ENCODE results near the gene SBF2.

GRCh38 chr11:9943386-9944110 is 350.5 kb downstream of the SBF2 start:
- TF ChIP-seq ZMAT3 (CRISPR knock-in tag; conservative IDR thresholded peaks at IDR 0.05) = no peak
- TF ChIP-seq HIC2 (CRISPR knock-in tag; IDR thresholded peaks at IDR 0.05; ENCODE audit: low read depth) = no peak
- TF ChIP-seq IRX3 (CRISPR knock-in tag; IDR thresholded peaks at IDR 0.05; ENCODE audit: borderline replicate concordance, low read depth) = no peak
- no peak for TF ChIP-seq THYN1 (CRISPR knock-in tag; IDR thresholded peaks at IDR 0.05; ENCODE audit: borderline replicate concordance, low read depth)
- TF ChIP-seq SMAD9 (CRISPR knock-in tag; IDR thresholded peaks at IDR 0.05) = no peak
- no peak for TF ChIP-seq ZNF766 (CRISPR knock-in tag; IDR thresholded peaks at IDR 0.05; ENCODE audit: borderline replicate concordance)
- no peak for TF ChIP-seq ASH2L (IDR thresholded peaks at IDR 0.05; ENCODE audit: insufficient read length, low read depth, low read length)
- TF ChIP-seq, protein P1, sequence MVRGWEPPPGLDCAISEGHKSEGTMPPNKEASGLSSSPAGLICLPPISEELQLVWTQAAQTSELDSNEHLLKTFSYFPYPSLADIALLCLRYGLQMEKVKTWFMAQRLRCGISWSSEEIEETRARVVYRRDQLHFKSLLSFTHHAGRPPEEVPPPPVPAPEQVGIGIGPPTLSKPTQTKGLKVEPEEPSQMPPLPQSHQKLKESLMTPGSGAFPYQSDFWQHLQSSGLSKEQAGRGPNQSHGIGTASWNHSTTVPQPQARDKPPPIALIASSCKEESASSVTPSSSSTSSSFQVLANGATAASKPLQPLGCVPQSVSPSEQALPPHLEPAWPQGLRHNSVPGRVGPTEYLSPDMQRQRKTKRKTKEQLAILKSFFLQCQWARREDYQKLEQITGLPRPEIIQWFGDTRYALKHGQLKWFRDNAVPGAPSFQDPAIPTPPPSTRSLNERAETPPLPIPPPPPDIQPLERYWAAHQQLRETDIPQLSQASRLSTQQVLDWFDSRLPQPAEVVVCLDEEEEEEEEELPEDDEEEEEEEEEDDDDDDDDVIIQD (CRISPR knock-in tag; IDR thresholded peaks at IDR 0.05; ENCODE audit: low read depth) = no peak
- TF ChIP-seq POLR2AphosphoS5 (IDR thresholded peaks at IDR 0.05; ENCODE audit: low read depth, low read length) = no peak
- no peak for TF ChIP-seq MTF1 (CRISPR knock-in tag; IDR thresholded peaks at IDR 0.05)
- TF ChIP-seq NFKBIZ (CRISPR knock-in tag; IDR thresholded peaks at IDR 0.05) = no peak
- TF ChIP-seq POLR2A (IDR thresholded peaks at IDR 0.05; ENCODE audit: insufficient read depth in 1 of 2, low read depth in 2 of 2, low read length in 2 of 2) = no peak
- no peak for TF ChIP-seq GABPA (IDR thresholded peaks at IDR 0.05; ENCODE audit: low read depth, low read length)
- no peak for TF ChIP-seq GABPA (CRISPR knock-in tag; IDR thresholded peaks at IDR 0.05; ENCODE audit: low read depth)
